Measurements from ENCODE around the gene CTTN. TPM values are rescaled to one million over a fixed set of nuclear protein-coding genes. Genes with fewer than 3 reads are reported as not detected.
A peak's percentile ranks its signal among the peaks of the same experiment; 100 is the strongest.

The CTTN gene
- total RNA-seq, 6 experiments from 2014 or later: 365 to 411 (median 374) TPM

DNA sequence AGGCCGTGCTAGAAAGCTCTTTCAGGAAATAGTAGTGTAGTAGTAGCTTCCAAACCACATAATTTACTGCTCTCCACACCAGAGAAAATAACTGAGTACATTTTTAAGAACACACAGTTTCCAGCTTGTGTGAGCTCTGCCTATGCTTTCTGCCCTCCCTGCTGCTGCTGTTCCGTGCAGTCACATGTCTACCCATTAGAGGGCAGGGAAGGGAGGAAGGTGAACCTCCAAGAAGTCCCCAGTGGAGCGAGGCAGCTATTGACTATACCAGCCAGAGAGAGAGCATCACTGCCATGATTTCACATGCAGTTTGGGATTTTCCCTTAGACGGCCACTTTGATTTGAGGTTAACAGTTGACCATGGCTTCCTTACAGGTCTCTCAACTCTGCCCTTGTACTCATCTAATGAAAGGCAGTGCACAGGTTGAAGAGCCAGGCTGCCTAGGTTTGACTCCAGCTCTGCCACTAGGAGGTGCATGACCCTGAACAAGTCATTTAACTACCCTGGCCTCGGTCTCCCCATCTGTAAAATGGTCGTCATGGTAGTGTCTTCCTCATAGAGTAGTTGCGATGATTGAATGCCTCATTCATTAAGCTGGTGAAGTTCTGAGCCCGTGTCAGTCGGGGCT is 19.7 kb upstream of the CTTN start:
- peaks cover 25% of the 10 kb centered on the region for H3K36me3 Mint-ChIP-seq (ENCODE audit: low read depth)
- H3K4me3 Mint-ChIP-seq: no peak overlapping the region
- peak overlapping the region; percentile 55; the same call in 1 of the 2 replicates for H3K27ac Mint-ChIP-seq
- no peaks in the 10 kb centered on the region for H3K27me3 Mint-ChIP-seq (ENCODE audit: insufficient read depth)
- TF ChIP-seq, protein P1, sequence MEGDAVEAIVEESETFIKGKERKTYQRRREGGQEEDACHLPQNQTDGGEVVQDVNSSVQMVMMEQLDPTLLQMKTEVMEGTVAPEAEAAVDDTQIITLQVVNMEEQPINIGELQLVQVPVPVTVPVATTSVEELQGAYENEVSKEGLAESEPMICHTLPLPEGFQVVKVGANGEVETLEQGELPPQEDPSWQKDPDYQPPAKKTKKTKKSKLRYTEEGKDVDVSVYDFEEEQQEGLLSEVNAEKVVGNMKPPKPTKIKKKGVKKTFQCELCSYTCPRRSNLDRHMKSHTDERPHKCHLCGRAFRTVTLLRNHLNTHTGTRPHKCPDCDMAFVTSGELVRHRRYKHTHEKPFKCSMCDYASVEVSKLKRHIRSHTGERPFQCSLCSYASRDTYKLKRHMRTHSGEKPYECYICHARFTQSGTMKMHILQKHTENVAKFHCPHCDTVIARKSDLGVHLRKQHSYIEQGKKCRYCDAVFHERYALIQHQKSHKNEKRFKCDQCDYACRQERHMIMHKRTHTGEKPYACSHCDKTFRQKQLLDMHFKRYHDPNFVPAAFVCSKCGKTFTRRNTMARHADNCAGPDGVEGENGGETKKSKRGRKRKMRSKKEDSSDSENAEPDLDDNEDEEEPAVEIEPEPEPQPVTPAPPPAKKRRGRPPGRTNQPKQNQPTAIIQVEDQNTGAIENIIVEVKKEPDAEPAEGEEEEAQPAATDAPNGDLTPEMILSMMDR (IDR thresholded peaks at IDR 0.05): peak; percentile 52; the same call in 1 of the 2 replicates
- H3K9me3 Mint-ChIP-seq: no peaks in the 10 kb centered on the region
- peaks cover 24% of the 10 kb centered on the region for H3K4me1 Mint-ChIP-seq (ENCODE audit: low read depth)
- no peak for DNase-seq

GRCh38 chr11:70381350-70381749 is 17.0 kb upstream of the CTTN start:
- H3K27me3 Mint-ChIP-seq (ENCODE audit: insufficient read depth): no peaks in the 10 kb centered on the region
- H3K4me1 Mint-ChIP-seq (ENCODE audit: low read depth): peaks cover 32% of the 10 kb centered on the region
- TF ChIP-seq, protein P1 (IDR thresholded peaks at IDR 0.05): no peak
- DNase-seq: no peak
- H3K27ac Mint-ChIP-seq: peak overlapping the region; percentile 96
- H3K4me3 Mint-ChIP-seq: peak overlapping the region; percentile 72; the same call in 1 of the 2 replicates
- H3K36me3 Mint-ChIP-seq (ENCODE audit: low read depth): peaks cover 25% of the 10 kb centered on the region
- H3K9me3 Mint-ChIP-seq: no peaks in the 10 kb centered on the region

- Mint-ChIP-seq H3K27me3 (ENCODE audit: insufficient read depth) (no peaks in the 10 kb centered on the region), H3K4me1 (ENCODE audit: low read depth) (peaks cover 32% of the 10 kb centered on the region), H3K36me3 (ENCODE audit: low read depth) (peaks cover 23% of the 10 kb centered on the region), H3K4me3 (peak overlapping the region; percentile 72), H3K9me3 (no peaks in the 10 kb centered on the region), H3K27ac (peak overlapping the region; percentile 96)
- TF ChIP-seq, protein P1 (IDR thresholded peaks at IDR 0.05): peak; percentile 53; the same call in 1 of the 2 replicates
- DNase-seq: peak; percentile 87
Measured at GRCh38 chr11:70381872-70382861, 16.2 kb upstream of the CTTN start.

DNA sequence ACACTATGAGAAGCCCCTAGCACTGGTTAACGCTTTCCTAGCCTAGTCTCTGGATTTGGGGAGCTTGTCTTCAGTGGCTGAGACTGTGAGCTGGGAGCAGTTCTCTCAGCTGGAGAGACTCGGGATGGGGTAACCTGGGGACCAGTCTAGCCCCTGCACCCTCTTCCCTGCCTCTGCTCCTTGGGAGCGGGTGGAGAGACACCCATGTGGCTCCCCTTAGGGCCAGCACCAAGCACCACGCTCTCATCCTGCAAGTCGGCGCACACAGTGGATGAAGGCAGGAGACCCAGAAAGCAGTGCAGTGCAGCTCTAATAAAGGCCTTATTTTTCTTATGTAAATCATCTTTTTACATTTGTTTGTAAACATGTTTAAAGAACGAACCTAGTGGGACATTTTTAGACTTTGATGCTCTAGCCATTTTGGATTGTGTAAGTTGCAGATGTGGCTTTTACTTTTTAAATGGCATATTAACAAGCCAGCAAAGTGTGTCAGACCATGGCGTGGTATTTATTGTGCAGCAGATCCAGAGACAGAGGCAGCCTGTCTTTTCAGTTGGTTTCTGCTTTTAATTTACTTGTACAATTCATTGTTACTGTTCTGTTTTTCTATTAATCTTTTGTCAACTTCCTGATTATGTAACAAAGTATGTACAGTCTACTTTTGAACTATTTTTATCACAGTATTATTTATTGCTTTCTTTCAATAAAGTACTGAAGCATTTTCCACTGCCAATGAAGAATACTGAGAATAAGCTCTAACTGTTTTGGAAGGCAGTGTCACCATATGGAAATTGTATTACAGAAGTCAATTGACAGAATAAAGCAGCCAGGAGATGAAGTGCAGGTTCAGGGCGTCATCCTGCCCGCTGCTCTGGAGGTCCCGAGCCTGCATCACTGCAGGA is 14.4 kb upstream of the CTTN start:
- no peak overlapping the region for H3K4me3 Mint-ChIP-seq
- no peak for DNase-seq
- H3K4me1 Mint-ChIP-seq (ENCODE audit: low read depth): peaks cover 32% of the 10 kb centered on the region
- no peaks in the 10 kb centered on the region for H3K27me3 Mint-ChIP-seq (ENCODE audit: insufficient read depth)
- no peaks in the 10 kb centered on the region for H3K9me3 Mint-ChIP-seq
- H3K27ac Mint-ChIP-seq: peak overlapping the region; percentile 42
- H3K36me3 Mint-ChIP-seq (ENCODE audit: low read depth): peaks cover 26% of the 10 kb centered on the region
- TF ChIP-seq, protein P1 (IDR thresholded peaks at IDR 0.05): no peak
